Measurements from ENCODE around the gene ABCB9. TPM values are rescaled to one million over a fixed set of nuclear protein-coding genes. Genes with fewer than 3 reads are reported as not detected.

Gene ABCB9
- total RNA-seq, 1 donor from 2014 or later = 8.8 TPM

- Mint-ChIP-seq H3K36me3 (ENCODE audit: unreplicated experiment) (no peaks in the 10 kb centered on the region), H3K27me3 (ENCODE audit: unreplicated experiment) (no peaks in the 10 kb centered on the region), H3K4me1 (ENCODE audit: low read depth, unreplicated experiment) (no peaks in the 10 kb centered on the region), H3K27ac (ENCODE audit: unreplicated experiment) (no peak overlapping the region), H3K9me3 (ENCODE audit: unreplicated experiment) (no peaks in the 10 kb centered on the region), H3K4me3 (ENCODE audit: unreplicated experiment) (no peak overlapping the region)
- no peak for TF ChIP-seq CTCF (IDR thresholded peaks at IDR 0.05; ENCODE audit: partially characterized antibody, unreplicated experiment)
- DNase-seq = no peak
These were observed 62.6 kb downstream of the ABCB9 start for GRCh38 chr12:122903693-122904034.

GRCh38 chr12:122902854-122903692 is 63.2 kb downstream of the ABCB9 start:
- H3K27me3 Mint-ChIP-seq (ENCODE audit: unreplicated experiment) = no peaks in the 10 kb centered on the region
- H3K36me3 Mint-ChIP-seq (ENCODE audit: unreplicated experiment) = no peaks in the 10 kb centered on the region
- no peak for TF ChIP-seq CTCF (IDR thresholded peaks at IDR 0.05; ENCODE audit: partially characterized antibody, unreplicated experiment)
- no peak overlapping the region for H3K27ac Mint-ChIP-seq (ENCODE audit: unreplicated experiment)
- H3K4me1 Mint-ChIP-seq (ENCODE audit: low read depth, unreplicated experiment) = no peaks in the 10 kb centered on the region
- no peak overlapping the region for H3K4me3 Mint-ChIP-seq (ENCODE audit: unreplicated experiment)
- H3K9me3 Mint-ChIP-seq (ENCODE audit: unreplicated experiment) = no peaks in the 10 kb centered on the region
- no peak for DNase-seq

- no peak overlapping the region for H3K4me3 Mint-ChIP-seq (ENCODE audit: unreplicated experiment)
- peaks cover 16% of the 10 kb centered on the region for H3K27me3 Mint-ChIP-seq (ENCODE audit: unreplicated experiment)
- no peaks in the 10 kb centered on the region for H3K4me1 Mint-ChIP-seq (ENCODE audit: low read depth, unreplicated experiment)
- TF ChIP-seq CTCF (IDR thresholded peaks at IDR 0.05; ENCODE audit: partially characterized antibody, unreplicated experiment) = no peak
- H3K9me3 Mint-ChIP-seq (ENCODE audit: unreplicated experiment) = peaks cover 10% of the 10 kb centered on the region
- no peak for DNase-seq
- no peak overlapping the region for H3K27ac Mint-ChIP-seq (ENCODE audit: unreplicated experiment)
- peaks cover 5% of the 10 kb centered on the region for H3K36me3 Mint-ChIP-seq (ENCODE audit: unreplicated experiment)
These were observed 66.4 kb downstream of the ABCB9 start for GRCh38 chr12:122899887-122900286.

- Mint-ChIP-seq H3K36me3 (ENCODE audit: unreplicated experiment) (peaks cover 5% of the 10 kb centered on the region), H3K27me3 (ENCODE audit: unreplicated experiment) (peaks cover 17% of the 10 kb centered on the region), H3K4me3 (ENCODE audit: unreplicated experiment) (peak overlapping the region; percentile 83), H3K4me1 (ENCODE audit: low read depth, unreplicated experiment) (peaks cover 4% of the 10 kb centered on the region), H3K27ac (ENCODE audit: unreplicated experiment) (peak overlapping the region; percentile 65), H3K9me3 (ENCODE audit: unreplicated experiment) (peaks cover 11% of the 10 kb centered on the region)
- DNase-seq = no peak
- TF ChIP-seq CTCF (IDR thresholded peaks at IDR 0.05; ENCODE audit: partially characterized antibody, unreplicated experiment) = no peak
These were observed 69.6 kb downstream of the ABCB9 start for GRCh38 chr12:122896662-122897061.

Measured in glutamatergic neuron (in vitro differentiated cells).